SH-SY5Y (cell line): Measurements from ENCODE around the gene SMIM8.

Source experiments
- GATA2 ChIP-seq: IDR thresholded peaks from 2 replicates; pipeline ENCODE4 v1.6.1; 2011; ENCODE audit warnings: mild to moderate bottlenecking, low read depth, low read length
- GATA3 ChIP-seq: IDR thresholded peaks from 2 replicates; pipeline ENCODE4 v1.6.1; 2011; ENCODE audit warnings: low read depth, mild to moderate bottlenecking, low read length, moderate library complexity

The SMIM8 gene

GRCh38 chr6:87315071-87315470 lies 7.3 kb upstream of the SMIM8 start:
- TF ChIP-seq GATA3 (no peak), GATA2 (no peak; the same call in 1 of the 2 replicates)

GRCh38 chr6:87319271-87319987 lies 3.0 kb upstream of the SMIM8 start:
- TF ChIP-seq GATA3 (peak; percentile 55; the same call in 1 of the 2 replicates), GATA2 (no peak)

GRCh38 chr6:87330961-87331360 lies 8.6 kb downstream of the SMIM8 start:
- TF ChIP-seq GATA2, result no peak
- no peak for TF ChIP-seq GATA3

GRCh38 chr6:87333033-87333432 lies 10.6 kb downstream of the SMIM8 start:
- TF ChIP-seq GATA2 (no peak), GATA3 (no peak)

- TF ChIP-seq GATA2 (no peak), GATA3 (no peak)
Observed at GRCh38 chr6:87333591-87334181, 11.3 kb downstream of the SMIM8 start.

- TF ChIP-seq GATA2 (no peak), GATA3 (no peak)
Observed at GRCh38 chr6:87334683-87335082, 12.3 kb downstream of the SMIM8 start.

- TF ChIP-seq GATA2, result no peak
- TF ChIP-seq GATA3, result no peak
Observed at GRCh38 chr6:87336367-87336766, 14.0 kb downstream of the SMIM8 start.

- no peak for TF ChIP-seq GATA3
- TF ChIP-seq GATA2, result no peak
Observed at GRCh38 chr6:87340230-87340629, 17.8 kb downstream of the SMIM8 start.

GRCh38 chr6:87341158-87341557 lies 18.8 kb downstream of the SMIM8 start:
- TF ChIP-seq GATA2 (no peak), GATA3 (no peak)

- TF ChIP-seq GATA3, result no peak
Observed at GRCh38 chr6:87341899-87342298, 19.5 kb downstream of the SMIM8 start.

GRCh38 chr6:87342829-87343228 lies 20.4 kb downstream of the SMIM8 start:
- no peak for TF ChIP-seq GATA2

- no peak for TF ChIP-seq GATA3
- TF ChIP-seq GATA2, result no peak
Observed at GRCh38 chr6:87344731-87345130, 22.3 kb downstream of the SMIM8 start, which contains the start of gene C6orf163. C6orf163 (plus strand) TSS chr6:87344813; CDS start chr6:87345100, 287 bp downstream.

- TF ChIP-seq GATA2 (no peak), GATA3 (no peak)
Observed at GRCh38 chr6:87346700-87347099, 24.3 kb downstream of the SMIM8 start.

GRCh38 chr6:87349896-87350295 lies 27.5 kb downstream of the SMIM8 start:
- TF ChIP-seq GATA3, result no peak
- no peak for TF ChIP-seq GATA2

- TF ChIP-seq GATA3 (no peak), GATA2 (no peak)
Observed at GRCh38 chr6:87350516-87350915, 28.1 kb downstream of the SMIM8 start.

- TF ChIP-seq GATA2 (no peak), GATA3 (no peak)
Observed at GRCh38 chr6:87351583-87351982, 29.2 kb downstream of the SMIM8 start.
